NCI-H2081 treated with DMSO at 0.1 percent for 48 hours (cell line): Measurements from ENCODE around the gene PIK3C2G.
"Not testable (repeated sequence)": the region's sequence is repeated elsewhere in the genome, so short reads cannot be mapped to it uniquely, and the experiment has no call there.

Experiments
- DNase-seq: peaks from one replicate; lab custom pipeline; 2025; lab: John Stamatoyannopoulos, UW

Gene PIK3C2G

DNA sequence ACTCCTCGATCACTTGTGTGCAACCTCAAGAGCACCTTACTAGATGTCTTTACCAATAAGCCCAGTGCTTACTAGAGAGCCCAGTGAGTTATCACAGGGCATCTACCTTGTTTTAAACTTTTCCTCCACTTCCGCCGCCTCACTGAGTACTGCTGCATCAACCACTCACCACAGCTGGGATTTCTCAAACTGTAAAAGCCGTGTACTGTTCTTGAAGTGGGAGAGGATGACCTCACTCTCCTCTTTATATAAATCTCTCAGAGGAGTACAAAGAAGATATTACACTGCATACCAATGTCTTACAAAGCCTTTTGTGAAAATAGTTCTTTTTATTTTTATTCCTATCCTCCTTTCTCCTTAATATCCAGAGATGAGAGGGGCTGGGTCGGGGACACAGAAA is 382.4 kb downstream of the PIK3C2G start:
- DNase-seq = no peak

DNA sequence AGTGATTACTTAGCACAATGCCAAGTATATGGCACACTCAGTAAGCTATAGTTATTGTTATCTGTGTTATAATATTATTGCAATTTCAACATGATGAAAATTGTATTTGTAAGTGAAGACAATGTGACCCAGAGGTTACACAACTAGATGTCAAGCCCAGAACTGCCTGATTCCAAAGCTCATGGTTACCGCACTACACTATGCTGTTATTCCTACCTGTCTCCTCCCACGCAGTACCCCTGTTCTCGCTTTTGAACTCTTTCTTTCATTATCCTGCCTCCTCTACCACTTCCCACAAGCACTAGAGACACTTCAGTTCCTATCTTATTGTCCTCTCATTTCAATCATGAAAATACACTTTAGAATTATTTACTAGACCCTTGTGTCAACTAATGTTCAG is 383.2 kb downstream of the PIK3C2G start:
- DNase-seq = no peak

DNA sequence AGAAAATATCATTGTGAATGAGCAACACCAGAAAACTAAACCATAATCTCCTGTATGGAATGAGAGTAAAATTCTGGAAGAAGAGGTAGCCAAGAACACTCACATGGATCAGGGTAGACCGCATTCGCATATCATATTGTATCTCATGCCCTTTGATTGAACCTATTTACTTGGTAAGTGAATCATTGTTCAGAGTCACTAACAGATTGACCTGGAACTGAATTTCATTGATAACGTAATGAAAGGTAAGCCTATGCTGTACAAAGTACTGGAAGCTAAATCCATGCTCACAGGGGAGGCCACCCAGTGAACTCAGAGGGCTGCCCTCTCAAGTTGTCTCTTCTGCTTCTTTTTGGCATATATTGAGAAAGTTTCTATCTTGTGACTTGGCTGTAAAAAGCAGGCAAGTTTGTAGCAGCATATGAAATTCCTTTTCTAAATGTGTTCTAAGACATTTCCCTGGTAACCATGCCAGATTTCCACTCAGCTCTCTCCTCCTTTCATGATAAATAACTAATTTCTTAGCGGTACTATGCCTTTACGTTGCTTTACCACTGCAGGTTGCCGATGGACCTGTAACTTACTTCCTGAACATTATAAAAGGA is 385.1 kb downstream of the PIK3C2G start:
- DNase-seq = no peak

DNA sequence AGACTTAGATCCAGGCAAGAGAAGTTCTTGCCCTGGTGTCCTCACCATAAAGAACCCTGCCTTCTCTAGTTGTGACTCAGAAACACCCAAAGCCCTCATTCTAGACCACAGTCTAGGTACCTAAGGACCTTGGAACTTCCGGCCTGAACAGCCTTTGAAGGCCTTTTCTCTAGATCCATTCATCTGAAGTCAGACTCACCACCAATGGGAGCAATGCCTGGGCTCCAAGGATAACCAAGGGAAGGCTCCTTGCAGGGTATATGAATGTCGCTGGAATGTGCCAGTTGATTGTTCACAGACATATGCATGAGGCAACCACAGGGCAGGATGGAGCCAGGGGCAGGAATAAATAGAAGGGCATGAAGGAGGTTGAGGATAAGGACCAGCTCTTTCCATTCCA is 390.2 kb downstream of the PIK3C2G start:
- no peak for DNase-seq

DNA sequence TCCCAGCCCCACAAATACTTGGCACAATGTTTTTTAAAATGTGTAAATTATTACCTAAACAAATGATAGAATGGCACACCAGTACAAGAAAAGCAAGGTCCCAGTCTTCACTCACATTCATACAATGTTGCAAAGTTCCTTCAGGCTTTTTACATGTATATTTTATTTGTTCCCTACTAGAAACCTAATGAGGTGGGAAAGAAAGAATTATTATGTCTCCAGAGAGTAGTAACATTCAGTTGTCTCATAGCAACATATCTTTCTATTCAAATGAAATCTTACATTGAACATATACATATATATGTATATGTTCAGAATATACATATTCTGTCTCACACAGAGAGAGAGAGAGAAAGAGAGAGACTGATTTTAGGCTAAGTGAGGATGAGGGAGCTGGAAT is 391.3 kb downstream of the PIK3C2G start:
- DNase-seq = no peak

DNA sequence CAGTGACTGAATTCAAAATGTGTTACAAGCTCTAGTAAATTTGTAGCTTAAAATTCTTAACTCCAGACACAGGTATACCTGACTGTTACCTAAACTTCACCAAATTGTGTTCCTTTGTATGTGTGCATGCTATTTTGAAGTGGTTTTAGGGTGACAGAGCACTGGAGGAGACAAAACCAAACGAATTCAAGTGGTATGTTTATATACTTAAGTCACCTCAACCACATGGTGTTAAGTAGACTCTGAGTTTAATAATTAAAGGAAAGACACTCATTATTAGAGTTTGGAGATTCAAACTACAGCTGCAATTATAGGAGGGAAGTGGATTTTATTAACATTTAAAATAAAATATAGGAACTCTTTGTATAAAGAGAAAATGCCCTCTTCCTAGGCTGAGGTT is 392.1 kb downstream of the PIK3C2G start:
- DNase-seq = no peak

DNA sequence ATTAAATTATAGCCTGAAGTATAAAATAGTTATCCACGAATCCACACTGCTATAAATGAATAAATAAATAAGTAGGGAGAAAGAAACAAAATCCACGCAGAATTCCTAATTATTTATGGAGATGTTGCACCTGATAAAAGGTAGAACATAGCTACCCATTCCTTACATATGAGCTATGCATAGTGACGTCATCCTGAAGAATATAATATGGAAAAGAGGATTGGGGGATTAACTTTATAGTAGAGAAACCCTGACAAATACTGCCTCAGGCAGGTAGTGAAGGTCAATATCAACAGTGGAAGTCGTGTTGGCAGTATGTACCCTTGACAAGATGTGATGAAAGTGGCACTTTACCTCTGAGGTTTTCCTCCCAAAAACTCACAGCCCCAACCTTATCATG is 394.0 kb downstream of the PIK3C2G start:
- DNase-seq = no peak

DNA sequence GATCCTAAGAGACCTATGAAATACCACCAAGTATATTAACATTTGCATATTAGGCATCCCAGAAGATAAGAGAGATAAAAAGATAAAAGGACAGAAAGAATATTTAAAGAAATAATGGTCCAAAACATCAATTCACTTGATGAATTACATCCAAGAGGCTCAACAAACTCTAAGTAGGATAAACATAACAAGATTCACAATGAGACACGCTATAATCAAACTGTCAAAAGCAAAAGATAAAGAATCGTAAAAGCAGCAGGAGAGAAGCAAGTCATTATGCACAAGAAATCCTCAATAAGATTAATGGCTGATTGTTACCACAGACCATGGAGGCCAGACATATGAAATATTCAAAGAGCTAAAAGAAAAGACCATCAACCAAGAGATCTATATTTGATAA is 396.9 kb downstream of the PIK3C2G start:
- no peak for DNase-seq

DNA sequence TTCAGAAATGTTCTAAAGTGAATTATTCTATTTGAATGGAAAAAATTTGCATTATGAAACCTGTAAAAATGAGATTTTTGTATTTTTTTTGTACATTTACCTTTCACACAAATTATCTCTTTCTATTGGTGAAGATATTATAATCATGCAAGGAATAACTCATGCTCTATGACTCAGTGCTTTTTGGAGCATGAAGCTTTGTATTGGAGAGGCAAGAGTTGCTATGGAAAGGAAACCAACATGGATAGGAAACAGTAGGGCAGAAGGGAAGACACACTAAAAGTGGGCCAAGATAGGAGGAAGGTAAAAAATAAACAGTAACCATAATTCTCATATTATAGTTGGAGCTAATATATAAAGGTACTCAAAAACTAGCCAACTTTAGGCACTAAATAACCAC is 397.5 kb downstream of the PIK3C2G start:
- DNase-seq = no peak

DNA sequence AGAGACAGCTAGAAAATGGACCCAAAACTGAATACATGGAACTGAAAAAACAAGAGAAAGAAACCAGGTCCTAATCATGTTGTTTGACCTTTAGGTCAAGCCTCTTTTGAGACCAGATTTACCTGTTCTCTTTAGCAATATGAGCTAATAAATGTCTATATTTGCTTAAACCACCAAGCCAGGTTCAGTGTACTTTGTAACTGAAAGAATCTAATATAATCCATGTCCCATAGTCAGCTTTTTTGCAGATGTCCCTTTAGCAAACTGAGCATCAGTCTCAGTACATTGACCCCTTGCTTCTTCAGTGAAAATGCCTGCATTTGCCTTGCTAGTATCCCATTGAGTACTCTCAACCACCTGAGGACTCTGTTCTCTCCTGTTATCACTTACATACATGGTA is 414.8 kb downstream of the PIK3C2G start:
- DNase-seq = no peak

DNA sequence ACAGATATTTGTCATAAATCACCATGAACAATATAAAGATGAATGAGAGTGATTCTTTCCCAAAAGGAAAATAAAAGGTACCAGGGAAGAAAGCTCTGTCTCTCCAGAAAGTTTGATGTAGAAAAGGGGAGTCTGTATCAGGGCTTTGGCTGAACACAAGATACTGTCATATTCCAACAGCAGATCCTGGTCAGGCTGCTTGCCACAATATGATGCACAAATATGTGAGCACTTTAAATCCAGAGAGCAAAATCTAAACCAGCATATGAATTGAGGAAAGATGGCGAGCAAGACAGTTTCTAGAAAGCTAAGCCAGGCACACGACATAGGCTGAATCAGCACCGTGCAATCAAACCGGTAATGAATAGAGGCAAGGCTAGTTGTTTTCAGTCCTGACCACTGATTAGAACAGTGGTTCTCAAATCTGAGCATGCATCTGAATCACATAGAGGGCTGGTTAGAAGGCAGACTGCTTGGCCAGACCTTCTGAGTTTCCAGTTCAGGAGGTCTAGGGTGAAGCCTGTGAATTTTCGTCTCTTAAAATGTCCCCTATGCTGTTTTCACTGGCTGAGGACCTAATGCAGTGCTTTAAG is 415.8 kb downstream of the PIK3C2G start:
- no peak for DNase-seq

DNA sequence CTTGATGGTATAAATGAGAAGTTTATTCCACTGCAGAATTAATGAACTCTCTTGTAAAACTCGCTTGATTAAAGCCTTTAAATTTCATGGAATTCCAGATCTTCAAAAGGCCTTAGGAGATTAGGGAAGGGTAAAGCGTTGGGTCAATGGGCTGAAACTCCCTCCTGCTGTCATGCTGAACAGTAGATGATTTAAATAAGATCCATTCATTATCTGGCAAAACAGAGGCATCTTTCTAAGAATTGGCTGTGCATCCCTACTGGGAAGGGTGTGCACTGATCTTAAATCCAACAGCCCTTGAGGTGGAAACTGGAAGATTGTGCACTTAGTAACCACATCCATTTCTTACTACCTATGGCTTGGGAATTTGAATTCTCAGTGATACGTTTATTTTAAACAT is 420.5 kb downstream of the PIK3C2G start:
- DNase-seq = no peak

DNA sequence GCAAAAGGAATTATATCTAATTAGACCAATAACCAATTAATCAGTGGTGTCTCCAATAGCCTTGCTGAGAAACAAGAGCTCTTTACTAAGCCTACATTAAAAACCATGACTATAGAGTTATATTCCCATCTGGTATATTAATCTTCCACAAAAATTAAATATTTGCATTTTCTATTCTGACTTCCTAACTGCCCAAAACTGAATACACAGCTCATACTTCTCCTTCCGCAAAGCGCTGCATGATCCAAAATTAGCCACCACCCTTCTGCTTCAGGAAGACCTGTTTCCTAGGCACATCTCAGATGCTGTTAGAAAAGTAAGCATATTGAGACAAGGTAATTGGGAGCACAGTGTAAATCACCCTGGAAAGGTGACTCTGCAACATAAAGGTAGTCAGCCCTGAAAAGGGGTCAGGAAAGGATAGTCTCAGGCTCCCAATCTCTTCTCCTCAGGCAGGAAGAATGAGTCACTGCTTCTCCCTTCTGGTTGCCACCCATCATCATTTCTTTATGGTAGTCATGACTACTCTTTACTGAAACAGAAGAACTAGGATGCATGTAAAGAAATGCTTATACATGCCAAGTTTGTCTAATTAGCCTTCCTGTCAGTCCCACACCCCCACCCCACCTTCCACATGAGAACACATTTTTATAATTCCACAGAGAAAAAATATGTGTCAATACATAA is 422.2 kb downstream of the PIK3C2G start:
- no peak for DNase-seq

DNA sequence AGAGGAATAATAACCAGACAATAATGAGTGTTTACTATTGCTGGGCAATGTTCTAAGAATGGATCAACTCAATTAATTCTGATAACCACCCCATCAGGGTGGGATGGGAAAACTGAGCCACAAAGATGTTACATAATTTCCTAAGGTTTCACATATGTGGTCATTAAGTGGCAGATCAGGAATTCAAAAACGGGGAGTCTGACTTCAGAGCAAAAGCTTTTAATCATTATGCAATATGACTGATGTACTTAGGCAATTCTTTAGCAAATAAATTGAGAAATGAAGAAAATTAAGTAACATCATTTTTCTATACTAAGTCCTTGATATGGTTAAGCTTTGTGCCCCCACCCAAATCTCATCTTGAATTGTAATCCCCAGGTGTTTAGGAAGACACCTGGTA is 423.1 kb downstream of the PIK3C2G start:
- DNase-seq = no peak

DNA sequence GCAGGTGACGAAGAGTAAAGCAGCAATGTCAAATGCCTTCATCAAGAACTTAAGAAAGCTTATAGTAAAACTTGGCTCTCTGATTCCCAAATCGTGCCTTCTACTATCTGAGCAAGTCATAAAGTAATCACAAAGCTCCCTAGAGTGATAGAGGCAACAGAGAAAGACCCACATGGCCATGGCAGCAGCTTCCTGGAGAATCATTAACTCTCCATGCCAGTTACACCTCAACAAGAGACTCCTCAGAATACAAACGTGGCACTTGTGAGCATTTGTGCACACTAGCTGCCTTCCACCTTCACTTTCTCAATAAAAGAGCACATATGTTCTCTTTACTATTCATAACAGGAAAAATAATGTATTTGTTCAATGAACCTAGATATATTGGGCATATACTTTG is 428.5 kb downstream of the PIK3C2G start:
- no peak for DNase-seq

DNA sequence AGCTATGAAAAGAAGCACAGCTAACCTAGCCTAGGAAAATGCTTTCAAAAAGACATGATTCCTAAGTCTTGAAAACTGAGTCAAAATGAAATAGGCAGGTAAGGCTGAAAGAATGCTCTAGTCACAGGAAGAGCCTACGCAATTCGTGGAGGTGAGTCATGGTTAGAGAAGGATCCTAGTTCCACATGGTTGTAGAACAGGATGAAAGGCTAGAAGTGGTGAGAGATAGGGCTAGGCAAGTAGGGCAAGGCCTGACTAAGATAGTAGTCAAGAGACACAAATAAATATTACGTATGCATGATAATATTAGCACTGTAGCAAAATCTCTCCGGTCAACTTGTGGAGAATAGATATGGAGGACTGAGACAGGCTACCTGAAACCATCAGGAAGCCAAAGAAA is 429.3 kb downstream of the PIK3C2G start:
- no peak for DNase-seq

DNA sequence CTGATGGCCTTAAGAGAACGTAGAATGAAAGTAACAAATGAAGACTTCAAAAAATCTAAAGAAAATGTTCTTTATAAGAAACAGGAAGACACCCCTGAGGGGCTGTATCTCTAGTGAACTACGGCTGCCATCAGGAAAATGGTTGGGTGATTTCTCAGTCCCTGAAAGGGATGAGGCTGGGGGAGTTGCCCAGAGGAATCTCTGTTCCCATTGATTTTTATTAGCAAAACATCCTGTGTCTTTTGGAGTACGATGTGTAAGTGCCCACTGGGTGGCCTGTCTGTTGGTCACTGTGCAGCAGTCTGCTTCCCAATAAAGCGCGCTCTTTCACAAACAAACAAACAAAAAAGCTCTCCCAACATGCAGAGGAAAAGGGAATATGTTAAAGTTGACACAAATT is 432.7 kb downstream of the PIK3C2G start:
- DNase-seq = not testable (repeated sequence)

DNA sequence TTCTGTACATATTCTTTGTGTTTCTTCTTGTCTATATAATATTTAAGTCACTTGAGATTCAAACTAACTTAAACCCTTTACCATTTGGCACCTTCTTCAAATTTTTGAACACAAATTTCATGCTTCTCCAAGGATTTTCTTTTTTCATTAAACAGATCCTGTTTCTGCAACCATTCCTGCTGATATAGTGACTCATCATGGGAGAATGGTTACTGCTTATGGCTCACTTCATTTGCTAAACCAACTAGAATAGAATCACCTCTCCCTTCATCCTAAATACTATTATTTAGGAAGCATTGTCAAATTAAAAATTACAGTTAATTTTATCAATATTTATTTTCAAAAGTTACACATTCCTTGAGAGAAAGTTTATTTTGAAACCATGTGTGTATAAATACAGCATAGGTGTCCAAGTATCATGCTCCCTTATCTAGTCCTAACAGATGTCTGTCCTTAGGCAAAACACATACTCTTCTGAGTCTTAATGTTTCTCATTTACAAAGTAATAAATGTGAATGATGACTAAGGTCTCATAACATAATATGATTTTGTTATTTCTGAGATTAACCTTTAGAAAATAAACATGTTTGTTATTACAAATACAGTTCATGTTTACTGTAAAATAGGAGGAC is 435.8 kb downstream of the PIK3C2G start:
- no peak for DNase-seq
